Purkinje cell (primary cell): ENCODE results near the gene EPO. TPM values are rescaled to one million over a fixed set of nuclear protein-coding genes. Genes with fewer than 3 reads are reported as not detected.

Experiments
- polyA plus RNA-seq: library from polyadenylated mRNA; unstranded; fragments of >200 nt; fragmentation: Nextera tagmentation; gene quantifications from 2 replicates; pipeline ENCODE4 v1.2.1, GENCODE V29; 2014

EPO gene
- not detected in 2 replicates for polyA plus RNA-seq

DNA sequence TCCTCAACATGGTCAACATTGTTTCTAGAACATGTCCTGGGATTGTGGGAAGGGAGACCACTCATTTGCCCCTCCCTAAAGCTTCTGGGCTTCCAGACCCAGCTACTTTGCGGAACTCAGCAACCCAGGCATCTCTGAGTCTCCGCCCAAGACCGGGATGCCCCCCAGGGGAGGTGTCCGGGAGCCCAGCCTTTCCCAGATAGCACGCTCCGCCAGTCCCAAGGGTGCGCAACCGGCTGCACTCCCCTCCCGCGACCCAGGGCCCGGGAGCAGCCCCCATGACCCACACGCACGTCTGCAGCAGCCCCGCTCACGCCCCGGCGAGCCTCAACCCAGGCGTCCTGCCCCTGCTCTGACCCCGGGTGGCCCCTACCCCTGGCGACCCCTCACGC is at the start of gene EPO:
Gene EPO, plus strand, starts transcription at position 190 of the 392 bp plus-strand sequence. CDS start 513 bp downstream, outside the sequence.

DNA sequence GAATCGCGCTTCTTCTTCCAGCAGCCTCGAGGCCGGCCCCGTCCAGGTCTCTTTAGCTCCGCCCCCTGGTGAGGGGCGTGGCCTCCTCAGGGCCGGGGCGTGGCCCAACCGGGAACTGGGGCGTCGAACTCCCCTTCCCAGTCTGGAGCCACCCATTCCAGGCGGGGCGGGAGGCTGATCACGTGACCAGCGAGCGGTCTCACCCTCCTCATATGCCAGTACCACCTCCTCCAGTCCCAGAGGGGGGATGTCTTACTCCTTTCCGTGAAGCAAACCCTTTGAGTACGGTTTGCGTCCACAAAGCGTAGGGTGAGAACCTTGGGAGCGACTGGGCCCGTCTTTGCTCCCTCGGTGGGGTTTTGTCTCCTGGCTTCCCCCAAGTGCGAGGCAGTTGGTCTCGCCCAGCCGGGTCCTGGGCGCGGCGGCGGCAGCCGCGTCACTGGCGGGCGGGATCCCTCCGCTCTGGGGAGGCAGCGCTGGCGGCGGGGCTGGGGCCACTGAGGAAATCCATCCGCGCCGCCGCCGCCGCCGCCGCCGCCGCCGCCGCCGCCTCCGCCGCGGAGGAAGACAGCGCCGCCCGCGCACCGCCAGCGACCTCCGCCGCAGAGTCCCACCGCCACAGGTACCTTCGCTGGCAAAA is 46.8 kb upstream of the EPO start, which contains the start of gene GNB2:
Gene GNB2, plus strand, starts transcription at position 439 of the 640 bp plus-strand sequence. CDS start 2,526 bp downstream, outside the sequence.

DNA sequence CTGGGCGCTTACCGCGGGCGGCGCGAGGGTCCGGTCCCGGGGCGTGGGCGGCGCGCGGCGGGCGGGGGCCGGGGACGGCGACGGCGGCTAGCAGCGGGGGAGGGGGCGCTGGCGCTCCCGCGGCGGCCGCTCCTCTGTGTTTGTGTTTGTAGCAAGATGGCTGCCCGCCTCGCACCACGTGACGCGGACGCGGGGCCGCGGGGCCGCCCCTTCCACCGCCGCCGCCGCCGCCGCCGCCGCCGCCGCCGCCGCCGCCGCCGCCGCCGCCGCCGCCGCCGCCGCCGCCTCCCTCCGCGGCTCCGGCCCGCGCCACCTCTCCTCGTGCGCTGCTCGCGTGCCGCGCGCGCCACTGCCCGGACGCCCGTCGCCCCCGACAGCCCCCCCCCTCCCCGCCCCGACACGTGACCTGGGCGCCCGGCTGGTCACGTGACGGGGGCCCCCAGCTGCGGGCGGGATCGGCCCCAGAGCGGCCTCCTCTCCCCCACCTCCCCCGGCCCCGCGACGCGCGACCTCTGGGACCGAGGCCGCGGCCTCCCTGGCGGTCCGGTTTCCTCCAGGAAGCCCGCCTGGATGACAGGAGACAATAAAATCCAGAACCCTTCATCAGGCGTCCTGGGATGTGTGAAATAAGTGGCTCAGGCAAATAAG is 26.0 kb upstream of the EPO start, which contains the start of gene GIGYF1:
Gene GIGYF1, minus strand, starts transcription at position 153 of the 648 bp plus-strand sequence. CDS start 6,012 bp downstream, outside the sequence.

DNA sequence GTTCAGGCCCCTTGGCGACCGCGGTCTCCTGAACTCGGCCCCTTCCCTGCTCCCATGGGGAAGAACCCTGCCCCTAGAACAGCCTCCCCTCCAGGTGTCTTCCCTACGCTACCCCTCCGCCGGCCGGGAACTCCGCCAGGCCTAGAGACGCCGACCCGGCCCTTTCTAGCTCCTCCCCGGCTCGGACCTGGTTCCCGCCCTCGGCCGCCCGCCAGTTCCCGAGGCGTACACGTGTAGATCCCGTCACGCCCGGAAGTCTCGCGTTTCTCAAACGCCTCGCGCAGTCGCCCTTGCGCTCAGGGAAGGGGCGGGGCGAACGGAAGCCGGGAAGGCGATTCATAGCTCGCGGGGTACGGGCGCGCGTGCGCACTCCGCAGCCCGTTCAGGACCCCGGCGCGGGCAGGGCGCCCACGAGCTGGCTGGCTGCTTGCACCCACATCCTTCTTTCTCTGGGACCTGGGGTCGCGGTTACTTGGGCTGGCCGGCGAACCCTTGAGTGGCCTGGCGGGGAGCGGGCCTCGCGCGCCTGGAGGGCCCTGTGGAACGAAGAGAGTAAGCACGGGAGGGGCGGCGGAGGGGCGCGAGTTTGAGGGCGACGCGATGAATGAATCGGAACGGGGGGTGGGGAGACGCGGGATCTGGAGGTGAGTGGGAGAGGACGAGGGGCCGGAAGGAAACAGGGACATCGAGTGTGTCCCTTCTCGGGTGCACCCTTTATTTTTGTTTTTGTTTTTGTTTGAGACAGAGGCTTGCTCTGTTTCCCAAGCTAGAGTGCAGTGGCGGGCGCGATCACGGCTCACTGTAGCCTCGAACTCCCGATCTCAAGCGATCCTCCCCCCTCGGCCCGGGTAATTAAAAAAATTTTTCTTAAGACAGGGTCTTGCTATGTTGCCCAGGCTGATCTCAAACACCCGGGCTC is 14.3 kb upstream of the EPO start, which contains the start of gene POP7:
Gene POP7, plus strand, starts transcription at position 369 of the 919 bp plus-strand sequence. CDS start 710 bp downstream, outside the sequence.

Other genes with a start within 250 kb of the EPO start
- gene TSC22D4, start 241.3 kb upstream of the EPO start, polyA plus RNA-seq, result 2.3 and 2.4 TPM in 2 replicates
- not detected in 2 replicates for gene NYAP1, start 236.5 kb upstream of the EPO start, polyA plus RNA-seq
- 12.1 and 14.5 TPM in 2 replicates for gene AGFG2, start 181.3 kb upstream of the EPO start, polyA plus RNA-seq
- not detected in 2 replicates for gene SAP25, start 146.6 kb upstream of the EPO start, polyA plus RNA-seq
- gene LRCH4, start 134.3 kb upstream of the EPO start, polyA plus RNA-seq, result 0.34 TPM in 1 of 2 replicates, not detected in the other
- gene FBXO24, start 134.1 kb upstream of the EPO start, polyA plus RNA-seq, result not detected in 2 replicates
- 0.43 TPM in 1 of 2 replicates, not detected in the other for gene PCOLCE, start 118.1 kb upstream of the EPO start, polyA plus RNA-seq
- 0.34 and 2.2 TPM in 2 replicates for gene MOSPD3, start 107.9 kb upstream of the EPO start, polyA plus RNA-seq
- gene TFR2, start 78.9 kb upstream of the EPO start, polyA plus RNA-seq, result 0.17 and 0.55 TPM in 2 replicates
- gene ACTL6B, start 64.0 kb upstream of the EPO start, polyA plus RNA-seq, result 15.7 and 21.5 TPM in 2 replicates
- gene GNB2, start 46.7 kb upstream of the EPO start, polyA plus RNA-seq, result 3.3 and 3.8 TPM in 2 replicates
- gene GIGYF1, start 26.2 kb upstream of the EPO start, polyA plus RNA-seq, result 1.1 and 1.4 TPM in 2 replicates
- 21.3 and 34.3 TPM in 2 replicates for gene POP7, start 14.3 kb upstream of the EPO start, polyA plus RNA-seq
- gene ZAN, start 13.1 kb downstream of the EPO start, polyA plus RNA-seq, result not detected in 2 replicates
- not detected in 2 replicates for gene EPHB4, start 107.1 kb downstream of the EPO start, polyA plus RNA-seq
- 0.47 and 2.5 TPM in 2 replicates for gene SLC12A9, start 132.2 kb downstream of the EPO start, polyA plus RNA-seq
- gene TRIP6, start 146.9 kb downstream of the EPO start, polyA plus RNA-seq, result 0.79 and 2.0 TPM in 2 replicates
- 14.1 and 14.3 TPM in 2 replicates for gene SRRT, start 154.6 kb downstream of the EPO start, polyA plus RNA-seq
- gene UFSP1, start 169.2 kb downstream of the EPO start, polyA plus RNA-seq, result not detected in 2 replicates
- gene ACHE, start 175.4 kb downstream of the EPO start, polyA plus RNA-seq, result 0.73 and 1.6 TPM in 2 replicates
- gene MUC3A, start 229.1 kb downstream of the EPO start, polyA plus RNA-seq, result not detected in 2 replicates
- 1.5 TPM in 1 of 2 replicates, not detected in the other for gene MUC12, start 249.1 kb downstream of the EPO start, polyA plus RNA-seq